Hematopoietic multipotent progenitor cell treated with erythropoietin and hydrocortisone succinate and interleukin-3 and kit ligand, for 6 days (in vitro differentiated cells): Measurements from ENCODE around the gene TUBGCP6.

ENCODE experiments used
- DNase-seq: peaks from one replicate; pipeline ENCODE4 v3.0.0-alpha.2; 2015

The TUBGCP6 gene

GRCh38 chr22:50179937-50180726 lies 64.7 kb downstream of the TUBGCP6 start:
- no peak for DNase-seq

DNA sequence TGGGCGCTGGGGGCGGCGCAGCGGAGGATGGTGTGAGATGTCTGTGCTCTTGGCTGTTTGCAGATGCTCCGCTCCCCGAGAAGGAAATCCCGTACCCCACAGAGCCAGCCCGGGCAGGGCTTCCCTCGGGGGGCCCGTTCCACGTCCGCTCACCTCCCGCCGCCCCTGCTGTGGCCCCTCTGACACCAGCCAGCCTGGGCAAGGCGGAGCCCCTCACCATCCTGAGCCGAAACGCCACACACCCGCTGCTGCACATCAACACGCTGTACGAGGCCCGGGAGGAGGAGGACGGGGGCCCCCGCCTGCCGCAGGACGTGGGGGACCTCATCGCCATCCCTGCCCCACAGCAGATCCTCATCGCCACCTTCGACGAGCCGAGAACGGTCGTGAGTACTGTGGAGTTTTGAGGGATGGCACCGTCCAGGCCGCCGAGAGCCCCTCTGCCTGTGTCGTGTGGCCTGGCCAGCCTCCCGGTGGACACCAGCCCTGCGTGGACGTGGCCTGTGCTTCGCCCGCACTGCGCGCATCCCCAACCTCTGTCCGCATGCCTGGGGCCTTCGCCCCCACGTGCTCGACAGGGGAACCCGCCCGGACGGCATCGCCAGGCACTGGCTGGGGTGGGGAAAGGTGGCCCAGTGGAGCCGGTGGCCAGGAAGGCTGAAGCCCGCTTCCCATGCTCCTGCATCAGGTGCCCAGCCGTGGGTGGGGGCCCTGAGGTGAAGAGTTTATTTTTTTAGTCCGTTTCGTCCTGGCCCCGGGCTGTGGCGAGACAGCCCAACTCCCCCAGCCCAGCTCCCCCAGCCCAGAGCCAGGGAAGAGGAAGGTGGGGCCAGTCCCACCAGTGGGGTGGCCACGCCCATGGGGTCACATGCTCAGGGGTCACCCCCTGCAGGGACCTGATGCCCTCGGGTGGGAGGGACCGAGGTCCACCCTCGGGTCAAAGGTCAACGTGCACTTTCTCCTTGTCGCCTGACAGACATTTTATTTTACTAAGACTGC lies 65.7 kb downstream of the TUBGCP6 start:
- DNase-seq: no peak

DNA sequence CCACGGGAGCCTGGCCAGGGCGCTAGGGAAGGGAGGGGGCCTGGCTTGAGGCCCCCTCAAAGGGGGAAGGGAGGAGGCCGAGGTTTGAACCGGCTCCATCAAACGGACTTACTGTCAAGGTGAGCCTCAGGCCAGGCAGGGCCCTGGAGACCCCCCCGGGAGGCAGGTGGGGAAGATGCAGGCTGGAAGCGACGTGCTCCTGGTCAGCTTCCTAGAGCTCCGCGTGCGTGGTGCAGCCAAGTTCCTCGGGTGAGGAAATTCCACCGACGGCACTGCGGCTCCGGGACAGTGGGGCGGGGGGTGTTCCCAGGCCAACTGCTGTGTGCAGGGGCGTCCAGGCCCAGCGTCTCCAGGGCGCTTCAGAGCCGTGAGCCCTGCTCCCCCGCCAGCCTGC lies 66.4 kb downstream of the TUBGCP6 start:
- DNase-seq: no peak

- no peak for DNase-seq
Observed at GRCh38 chr22:50177537-50178470, 67.0 kb downstream of the TUBGCP6 start.

DNA sequence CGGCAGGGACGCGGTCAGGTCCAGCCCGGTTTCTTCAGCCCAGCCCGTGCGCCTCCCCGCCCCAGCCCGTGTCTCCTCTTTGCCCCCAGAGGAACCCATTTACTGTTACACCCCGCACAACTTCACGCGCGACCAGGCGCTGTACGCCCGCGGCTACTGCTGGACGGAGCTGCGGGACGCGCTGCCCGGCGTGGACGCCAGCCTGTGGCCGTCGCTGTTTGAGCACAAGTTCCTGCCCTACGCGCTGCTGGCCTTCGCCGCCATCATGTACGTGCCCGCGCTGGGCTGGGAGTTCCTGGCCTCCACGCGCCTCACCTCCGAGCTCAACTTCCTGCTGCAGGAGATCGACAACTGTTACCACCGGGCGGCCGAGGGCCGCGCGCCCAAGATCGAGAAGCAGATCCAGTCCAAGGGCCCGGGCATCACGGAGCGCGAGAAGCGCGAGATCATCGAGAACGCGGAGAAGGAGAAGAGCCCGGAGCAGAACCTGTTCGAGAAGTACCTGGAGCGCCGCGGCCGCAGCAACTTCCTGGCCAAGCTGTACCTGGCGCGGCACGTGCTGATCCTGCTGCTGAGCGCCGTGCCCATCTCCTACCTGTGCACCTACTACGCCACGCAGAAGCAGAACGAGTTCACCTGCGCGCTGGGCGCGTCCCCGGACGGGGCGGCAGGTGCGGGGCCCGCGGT lies 67.8 kb downstream of the TUBGCP6 start:
- no peak for DNase-seq

GRCh38 chr22:50175921-50176849 lies 68.6 kb downstream of the TUBGCP6 start:
- DNase-seq: no peak

DNA sequence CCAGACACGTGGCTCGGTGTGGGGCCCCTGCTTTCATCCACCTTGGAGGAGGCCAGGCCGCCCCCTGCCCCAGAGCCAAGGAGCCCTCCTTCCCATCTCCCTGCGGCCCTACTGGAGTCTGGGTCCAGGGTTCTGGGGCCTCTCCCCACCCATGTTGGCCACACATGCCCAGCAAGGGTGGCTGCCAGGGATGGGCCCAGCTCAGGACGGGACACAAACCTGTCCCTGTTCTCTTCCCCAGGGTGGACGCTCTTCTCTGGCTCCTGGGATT lies 69.7 kb downstream of the TUBGCP6 start:
- DNase-seq: no peak

GRCh38 chr22:50174382-50175190 lies 70.2 kb downstream of the TUBGCP6 start:
- DNase-seq: no peak

GRCh38 chr22:50173983-50174355 lies 70.9 kb downstream of the TUBGCP6 start:
- no peak for DNase-seq

DNA sequence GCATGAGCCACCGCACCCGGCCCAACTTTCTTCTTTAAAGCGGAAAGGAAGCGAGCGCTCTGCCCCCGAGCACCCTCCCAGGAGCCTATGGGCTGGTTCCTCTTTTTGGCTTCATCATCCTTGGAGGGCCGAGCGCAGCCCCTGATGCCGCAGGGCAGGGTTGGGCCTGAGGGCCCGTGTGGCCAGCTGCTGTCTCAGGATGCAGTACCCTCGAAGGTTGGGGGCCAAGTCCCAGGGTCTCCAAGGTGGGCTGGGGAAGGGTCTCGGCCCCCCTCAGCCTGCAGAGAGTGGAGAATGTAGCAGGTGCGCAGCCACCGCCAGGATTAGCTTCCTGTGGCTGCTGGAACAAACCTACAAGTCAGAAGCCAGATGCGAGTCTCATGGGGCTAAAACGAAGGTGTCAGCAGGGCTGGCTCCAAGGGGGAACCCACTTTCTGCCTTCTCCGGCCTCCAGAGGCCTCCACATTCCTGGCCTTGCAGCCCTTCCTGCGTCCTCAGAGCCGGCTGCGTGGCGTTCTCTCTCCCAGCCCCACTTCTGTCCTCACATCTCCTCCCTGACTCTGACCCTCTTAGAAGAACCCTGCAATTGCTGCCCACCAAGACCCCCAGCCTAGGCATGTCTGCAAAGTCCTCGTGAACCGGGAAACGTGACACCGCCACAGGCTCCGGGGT lies 71.4 kb downstream of the TUBGCP6 start:
- peak; percentile 62 for DNase-seq

GRCh38 chr22:50171965-50172421 lies 72.8 kb downstream of the TUBGCP6 start:
- no peak for DNase-seq

- no peak for DNase-seq
Observed at GRCh38 chr22:50171319-50171964, 73.4 kb downstream of the TUBGCP6 start.

DNA sequence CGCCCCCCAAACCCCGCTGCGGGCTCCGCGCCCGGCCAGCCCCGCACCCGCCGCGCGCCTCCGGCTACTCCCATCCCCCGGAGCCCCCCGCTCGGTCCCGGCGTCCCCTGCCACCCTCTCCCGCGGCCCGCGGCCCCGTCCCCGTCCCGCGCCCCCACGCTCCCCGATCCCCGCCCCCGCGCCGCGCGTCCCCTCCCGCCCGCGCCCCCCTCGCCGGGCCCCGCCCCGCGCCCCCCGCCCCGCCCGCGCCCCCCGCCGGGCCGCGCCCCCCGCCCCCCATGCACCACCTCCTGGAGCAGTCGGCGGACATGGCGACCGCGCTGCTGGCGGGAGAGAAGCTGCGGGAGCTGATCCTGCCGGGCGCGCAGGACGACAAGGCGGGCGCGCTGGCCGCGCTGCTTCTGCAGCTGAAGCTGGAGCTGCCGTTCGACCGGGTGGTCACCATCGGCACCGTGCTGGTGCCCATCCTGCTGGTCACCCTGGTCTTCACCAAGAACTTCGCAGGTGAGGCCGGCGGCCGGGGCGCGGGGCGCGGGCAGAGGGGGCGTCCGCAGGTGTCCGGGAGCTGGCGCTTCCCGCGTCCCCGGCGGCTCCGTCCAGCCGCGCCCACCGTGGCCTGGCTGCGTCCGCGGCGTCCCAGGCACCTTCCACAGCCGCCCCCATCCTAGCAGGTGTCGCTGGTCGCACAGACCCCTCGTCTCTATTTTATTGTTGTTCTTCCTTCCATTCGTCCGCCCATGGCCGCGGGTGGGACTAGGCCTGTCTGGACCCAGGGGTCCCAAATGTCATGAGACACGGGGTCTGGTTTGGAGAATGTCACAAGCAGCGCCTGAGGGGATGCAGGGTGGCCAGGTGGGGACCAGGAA lies 74.1 kb downstream of the TUBGCP6 start, which contains the start of gene PANX2:
Gene PANX2, plus strand, starts transcription at position 279 of the 866 bp plus-strand sequence. Its CDS starts 0 bp downstream, at position 279.
- no peak for DNase-seq

GRCh38 chr22:50169774-50170341 lies 75.0 kb downstream of the TUBGCP6 start:
- peak; percentile 60 for DNase-seq

DNA sequence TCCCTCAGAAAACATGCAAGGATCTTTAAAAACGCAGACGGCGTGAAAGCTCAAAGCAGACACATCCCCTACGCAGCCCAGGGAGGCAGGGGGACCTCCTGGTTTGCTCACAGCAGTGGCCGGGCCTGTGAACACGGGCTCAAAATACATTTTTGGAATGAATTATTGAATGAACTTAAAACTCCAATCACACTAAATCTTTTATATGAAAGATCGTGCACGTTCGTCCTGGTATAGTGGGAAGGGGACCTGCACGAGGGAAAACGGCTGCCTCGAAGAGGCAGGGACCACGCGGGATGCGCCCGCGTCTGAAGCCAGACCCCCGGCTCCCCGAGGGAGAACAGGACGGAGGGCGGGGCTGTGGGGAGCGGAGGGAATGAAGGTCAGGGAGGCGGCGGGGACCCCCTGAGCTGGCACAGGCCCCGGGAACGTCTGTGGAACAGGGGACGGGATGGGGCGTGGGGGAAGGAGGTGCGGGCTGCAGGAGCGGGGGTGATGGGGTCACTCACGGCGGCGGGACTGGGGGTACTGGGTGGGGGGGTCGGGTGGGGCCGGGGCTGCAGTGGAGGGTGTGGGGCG lies 75.6 kb downstream of the TUBGCP6 start:
- DNase-seq: no peak

DNA sequence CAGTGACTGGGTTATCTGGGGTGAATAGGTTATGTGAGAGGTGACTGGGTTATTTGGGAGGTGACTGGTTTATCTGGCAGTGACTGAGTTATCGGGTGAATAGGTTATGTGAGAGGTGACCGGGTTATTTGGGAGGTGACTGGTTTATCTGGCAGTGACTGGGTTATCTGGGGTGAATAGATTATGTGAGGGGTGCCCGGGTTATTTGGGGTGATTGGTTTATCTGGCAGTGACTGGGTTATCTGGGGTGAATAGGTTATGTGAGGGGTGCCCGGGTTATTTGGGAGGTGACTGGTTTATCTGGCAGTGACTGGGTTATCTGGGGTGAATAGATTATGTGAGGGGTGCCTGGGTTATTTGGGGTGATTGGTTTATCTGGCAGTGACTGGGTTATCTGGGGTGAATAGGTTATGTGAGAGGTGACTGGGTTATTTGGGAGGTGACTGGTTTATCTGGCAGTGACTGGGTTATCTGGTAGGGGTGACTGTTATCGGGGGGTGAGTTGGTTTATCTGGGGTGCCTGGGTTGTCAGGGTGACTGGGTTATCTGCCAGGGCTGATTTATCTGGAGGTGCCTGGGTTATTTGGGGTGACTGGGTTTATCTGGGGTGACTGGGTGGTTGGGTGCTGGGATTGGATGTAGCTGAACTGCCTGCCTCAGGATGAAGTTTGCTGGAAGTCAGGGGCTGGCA lies 76.2 kb downstream of the TUBGCP6 start:
- DNase-seq: peak; percentile 35
